Measurements from ENCODE around the gene C1orf167.

The C1orf167 gene

GRCh38 chr1:11761285-11761684 is 708 bp upstream of the C1orf167 start:
- H2AFZ ChIP-seq (ENCODE audit: low read depth, low read length) = no peak overlapping the region
- H3K36me3 ChIP-seq (ENCODE audit: insufficient read depth, low read length) = no peaks in the 10 kb centered on the region
- no peak overlapping the region for H3K4me3 ChIP-seq (ENCODE audit: low read length)
- H3K27me3 ChIP-seq (ENCODE audit: insufficient read depth, low read length) = peaks cover 30% of the 10 kb centered on the region
- no peaks in the 10 kb centered on the region for H3K4me1 ChIP-seq (ENCODE audit: insufficient read depth, low read length)
- H3K9me3 ChIP-seq (ENCODE audit: low read length) = no peaks in the 10 kb centered on the region

- Histone ChIP-seq H3K4me3 (ENCODE audit: low read length) (no peak overlapping the region), H2AFZ (ENCODE audit: low read depth, low read length) (no peak overlapping the region), H3K4me1 (ENCODE audit: insufficient read depth, low read length) (no peaks in the 10 kb centered on the region), H3K9me3 (ENCODE audit: low read length) (no peaks in the 10 kb centered on the region), H3K36me3 (ENCODE audit: insufficient read depth, low read length) (no peaks in the 10 kb centered on the region), H3K27me3 (ENCODE audit: insufficient read depth, low read length) (peaks cover 32% of the 10 kb centered on the region)
These were observed 2.1 kb downstream of the C1orf167 start for GRCh38 chr1:11764115-11764514.

GRCh38 chr1:11764519-11764918 is 2.5 kb downstream of the C1orf167 start:
- H3K9me3 ChIP-seq (ENCODE audit: low read length) = no peaks in the 10 kb centered on the region
- peaks cover 32% of the 10 kb centered on the region for H3K27me3 ChIP-seq (ENCODE audit: insufficient read depth, low read length)
- no peak overlapping the region for H3K4me3 ChIP-seq (ENCODE audit: low read length)
- no peak overlapping the region for H2AFZ ChIP-seq (ENCODE audit: low read depth, low read length)
- no peaks in the 10 kb centered on the region for H3K36me3 ChIP-seq (ENCODE audit: insufficient read depth, low read length)
- H3K4me1 ChIP-seq (ENCODE audit: insufficient read depth, low read length) = no peaks in the 10 kb centered on the region

- H2AFZ ChIP-seq (ENCODE audit: low read depth, low read length) = no peak overlapping the region
- no peak overlapping the region for H3K4me3 ChIP-seq (ENCODE audit: low read length)
- no peaks in the 10 kb centered on the region for H3K4me1 ChIP-seq (ENCODE audit: insufficient read depth, low read length)
- no peaks in the 10 kb centered on the region for H3K9me3 ChIP-seq (ENCODE audit: low read length)
- H3K27me3 ChIP-seq (ENCODE audit: insufficient read depth, low read length) = peaks cover 29% of the 10 kb centered on the region
- no peaks in the 10 kb centered on the region for H3K36me3 ChIP-seq (ENCODE audit: insufficient read depth, low read length)
These were observed 3.9 kb downstream of the C1orf167 start for GRCh38 chr1:11765661-11766428.

GRCh38 chr1:11766429-11766776 is 4.4 kb downstream of the C1orf167 start:
- Histone ChIP-seq H3K9me3 (ENCODE audit: low read length) (no peaks in the 10 kb centered on the region), H2AFZ (ENCODE audit: low read depth, low read length) (no peak overlapping the region), H3K4me1 (ENCODE audit: insufficient read depth, low read length) (no peaks in the 10 kb centered on the region), H3K27me3 (ENCODE audit: insufficient read depth, low read length) (peaks cover 24% of the 10 kb centered on the region), H3K4me3 (ENCODE audit: low read length) (no peak overlapping the region), H3K36me3 (ENCODE audit: insufficient read depth, low read length) (no peaks in the 10 kb centered on the region)

GRCh38 chr1:11767922-11768704 is 6.1 kb downstream of the C1orf167 start:
- H3K4me3 ChIP-seq (ENCODE audit: low read length) = no peak overlapping the region
- no peaks in the 10 kb centered on the region for H3K36me3 ChIP-seq (ENCODE audit: insufficient read depth, low read length)
- no peaks in the 10 kb centered on the region for H3K4me1 ChIP-seq (ENCODE audit: insufficient read depth, low read length)
- H3K9me3 ChIP-seq (ENCODE audit: low read length) = no peaks in the 10 kb centered on the region
- H3K27me3 ChIP-seq (ENCODE audit: insufficient read depth, low read length) = peaks cover 8% of the 10 kb centered on the region
- no peak overlapping the region for H2AFZ ChIP-seq (ENCODE audit: low read depth, low read length)

GRCh38 chr1:11768821-11769220 is 6.8 kb downstream of the C1orf167 start:
- Histone ChIP-seq H3K36me3 (ENCODE audit: insufficient read depth, low read length) (no peaks in the 10 kb centered on the region), H2AFZ (ENCODE audit: low read depth, low read length) (no peak overlapping the region), H3K27me3 (ENCODE audit: insufficient read depth, low read length) (peaks cover 5% of the 10 kb centered on the region), H3K4me1 (ENCODE audit: insufficient read depth, low read length) (no peaks in the 10 kb centered on the region), H3K4me3 (ENCODE audit: low read length) (no peak overlapping the region), H3K9me3 (ENCODE audit: low read length) (no peaks in the 10 kb centered on the region)

GRCh38 chr1:11769274-11769673 is 7.3 kb downstream of the C1orf167 start:
- Histone ChIP-seq H3K4me3 (ENCODE audit: low read length) (no peak overlapping the region), H3K27me3 (ENCODE audit: insufficient read depth, low read length) (peaks cover 5% of the 10 kb centered on the region), H3K9me3 (ENCODE audit: low read length) (no peaks in the 10 kb centered on the region), H3K4me1 (ENCODE audit: insufficient read depth, low read length) (no peaks in the 10 kb centered on the region), H3K36me3 (ENCODE audit: insufficient read depth, low read length) (no peaks in the 10 kb centered on the region), H2AFZ (ENCODE audit: low read depth, low read length) (no peak overlapping the region)

- H3K9me3 ChIP-seq (ENCODE audit: low read length) = no peaks in the 10 kb centered on the region
- peaks cover 10% of the 10 kb centered on the region for H3K27me3 ChIP-seq (ENCODE audit: insufficient read depth, low read length)
- H3K4me1 ChIP-seq (ENCODE audit: insufficient read depth, low read length) = no peaks in the 10 kb centered on the region
- H3K36me3 ChIP-seq (ENCODE audit: insufficient read depth, low read length) = no peaks in the 10 kb centered on the region
- no peak overlapping the region for H3K4me3 ChIP-seq (ENCODE audit: low read length)
- H2AFZ ChIP-seq (ENCODE audit: low read depth, low read length) = no peak overlapping the region
These were observed 8.0 kb downstream of the C1orf167 start for GRCh38 chr1:11770011-11770410.

GRCh38 chr1:11771481-11772043 is 9.6 kb downstream of the C1orf167 start:
- Histone ChIP-seq H3K4me1 (ENCODE audit: insufficient read depth, low read length) (no peaks in the 10 kb centered on the region), H3K36me3 (ENCODE audit: insufficient read depth, low read length) (no peaks in the 10 kb centered on the region), H3K9me3 (ENCODE audit: low read length) (no peaks in the 10 kb centered on the region), H3K4me3 (ENCODE audit: low read length) (no peak overlapping the region), H3K27me3 (ENCODE audit: insufficient read depth, low read length) (peaks cover 16% of the 10 kb centered on the region), H2AFZ (ENCODE audit: low read depth, low read length) (no peak overlapping the region)

- Histone ChIP-seq H3K27me3 (ENCODE audit: insufficient read depth, low read length) (peaks cover 16% of the 10 kb centered on the region), H3K4me3 (ENCODE audit: low read length) (no peak overlapping the region), H2AFZ (ENCODE audit: low read depth, low read length) (no peak overlapping the region), H3K36me3 (ENCODE audit: insufficient read depth, low read length) (no peaks in the 10 kb centered on the region), H3K9me3 (ENCODE audit: low read length) (no peaks in the 10 kb centered on the region), H3K4me1 (ENCODE audit: insufficient read depth, low read length) (no peaks in the 10 kb centered on the region)
These were observed 10.5 kb downstream of the C1orf167 start for GRCh38 chr1:11772458-11772857.

- H3K36me3 ChIP-seq (ENCODE audit: insufficient read depth, low read length) = no peaks in the 10 kb centered on the region
- H2AFZ ChIP-seq (ENCODE audit: low read depth, low read length) = no peak overlapping the region
- H3K27me3 ChIP-seq (ENCODE audit: insufficient read depth, low read length) = peaks cover 16% of the 10 kb centered on the region
- H3K4me1 ChIP-seq (ENCODE audit: insufficient read depth, low read length) = no peaks in the 10 kb centered on the region
- H3K9me3 ChIP-seq (ENCODE audit: low read length) = no peaks in the 10 kb centered on the region
- no peak overlapping the region for H3K4me3 ChIP-seq (ENCODE audit: low read length)
These were observed 12.8 kb downstream of the C1orf167 start for GRCh38 chr1:11774753-11775152.

- H3K4me3 ChIP-seq (ENCODE audit: low read length) = no peak overlapping the region
- no peaks in the 10 kb centered on the region for H3K9me3 ChIP-seq (ENCODE audit: low read length)
- no peaks in the 10 kb centered on the region for H3K4me1 ChIP-seq (ENCODE audit: insufficient read depth, low read length)
- H3K27me3 ChIP-seq (ENCODE audit: insufficient read depth, low read length) = peaks cover 16% of the 10 kb centered on the region
- H2AFZ ChIP-seq (ENCODE audit: low read depth, low read length) = no peak overlapping the region
- H3K36me3 ChIP-seq (ENCODE audit: insufficient read depth, low read length) = no peaks in the 10 kb centered on the region
These were observed 15.8 kb downstream of the C1orf167 start for GRCh38 chr1:11777658-11778322.
